SK-N-SH (cell line): ENCODE data around the gene SF3B5.

ENCODE experiments used
- CTCF ChIP-seq: fragments of 200-600 bp; sonication (generic); IDR thresholded peaks from 2 replicates; pipeline ENCODE4 v1.6.1; 2017; ENCODE audit warnings: antibody characterized with exemption, mild to moderate bottlenecking, moderate library complexity
- ELF1 ChIP-seq: IDR thresholded peaks from 2 replicates; pipeline ENCODE4 v1.4.0; 2012
- EP300 ChIP-seq, 2 experiments: IDR thresholded peaks; 2 replicates each; pipeline versions ENCODE4 v1.4.0 to v1.6.1; 2012; ENCODE audit warnings: borderline replicate concordance in 1 of 2, low read depth in 1 of 2, low read length in 1 of 2
- EZH2phosphoT487 ChIP-seq: fragments of 200-600 bp; sonication (generic); IDR thresholded peaks from 2 replicates; pipeline ENCODE4 v1.6.1; 2017; ENCODE audit warnings: low read depth, mixed run types, mild to moderate bottlenecking, antibody characterized with exemption, moderate library complexity, borderline replicate concordance
- MXI1 ChIP-seq: IDR thresholded peaks from 2 replicates; pipeline ENCODE4 v1.6.1; 2012; ENCODE audit warnings: mild to moderate bottlenecking, low read depth, low read length, improper control_type of control experiment
- POLR2AphosphoS5 ChIP-seq: IDR thresholded peaks from 2 replicates; pipeline ENCODE4 v1.6.1; 2012; ENCODE audit warnings: low read depth, low read length
- RAD21 ChIP-seq: IDR thresholded peaks from 2 replicates; pipeline ENCODE4 v1.6.1; 2012; ENCODE audit warnings: mild to moderate bottlenecking, low read length
- TAF1 ChIP-seq: IDR thresholded peaks from 2 replicates; pipeline ENCODE4 v1.6.1; 2012; ENCODE audit warnings: low read depth, mild to moderate bottlenecking, low read length, moderate library complexity, borderline replicate concordance
- TEAD4 ChIP-seq: IDR thresholded peaks from 2 replicates; pipeline ENCODE4 v1.4.0; 2012; ENCODE audit warnings: mild to moderate bottlenecking, borderline replicate concordance; ENCODE audit not compliant: insufficient read depth
- ZBTB33 ChIP-seq: IDR thresholded peaks from 2 replicates; pipeline ENCODE4 v1.4.0; 2012; ENCODE audit warnings: low read depth, borderline replicate concordance

GRCh38 chr6:144122861-144123260, 27.5 kb upstream of the SF3B5 start:
- TF ChIP-seq CTCF (no peak), POLR2AphosphoS5 (no peak), ELF1 (no peak), MXI1 (no peak), ZBTB33 (no peak), RAD21 (no peak), EZH2phosphoT487 (no peak), TAF1 (no peak), TEAD4 (no peak), EP300 (IDR thresholded peaks at IDR 0.05; ENCODE audit: borderline replicate concordance in 1 of 2, low read depth in 1 of 2, low read length in 1 of 2) (no peak)
